MCF 10A (cell line): ENCODE results near the gene SEMA3D. TPM values are rescaled to one million over a fixed set of nuclear protein-coding genes. Genes with fewer than 3 reads are reported as not detected.

Experiments used
- BruUV-seq: library from RNA; stranded (reverse); fragments of 400-500 nt; replicated peaks from 2 replicates; lab custom pipeline; 2021; lab: Mats Ljungman, UMichigan
- CTCF ChIA-PET: fragments of 300-600 bp; sonication (Branson Sonifier 250); formaldehyde crosslinking; extraction: SDS; loops from one replicate; lab custom pipeline; 2021; ENCODE audit warnings: antibody characterized with exemption, inconsistent platforms; lab: Yijun Ruan, JAX
- POLR2A ChIA-PET: fragments of 300-600, 350-650 bp; sonication (Branson Sonifier 250); formaldehyde crosslinking; extraction: SDS; loops from one replicate; lab custom pipeline; 2020; ENCODE audit warnings: antibody characterized with exemption, inconsistent platforms; lab: Yijun Ruan, JAX
- DNase-seq: peaks from one replicate; pipeline ENCODE4 v3.0.0-alpha.2; 2018; ENCODE audit not compliant: unreplicated experiment
- H3K27ac Mint-ChIP-seq: one replicate; pipeline ENCODE4 v1.8.0; 2022; ENCODE audit warnings: mild to moderate bottlenecking, low read depth, mixed read lengths; ENCODE audit not compliant: unreplicated experiment
- H3K27me3 Mint-ChIP-seq: one replicate; pipeline ENCODE4 v1.8.0; 2022; ENCODE audit warnings: mixed read lengths; ENCODE audit not compliant: insufficient read depth, unreplicated experiment
- H3K36me3 Mint-ChIP-seq: one replicate; pipeline ENCODE4 v1.8.0; 2022; ENCODE audit warnings: mild to moderate bottlenecking, moderate library complexity, mixed read lengths; ENCODE audit not compliant: insufficient read depth, unreplicated experiment
- H3K4me1 Mint-ChIP-seq: one replicate; pipeline ENCODE4 v1.8.0; 2022; ENCODE audit warnings: mixed read lengths; ENCODE audit not compliant: insufficient read depth, unreplicated experiment
- H3K4me3 Mint-ChIP-seq: one replicate; pipeline ENCODE4 v1.8.0; 2022; ENCODE audit warnings: mild to moderate bottlenecking, moderate library complexity, mixed read lengths; ENCODE audit not compliant: unreplicated experiment
- H3K9me3 Mint-ChIP-seq: one replicate; pipeline ENCODE4 v1.8.0; 2022; ENCODE audit warnings: mixed read lengths; ENCODE audit not compliant: unreplicated experiment
- CTCF ChIP-seq: fragments of 200-600 bp; IDR thresholded peaks from one replicate; pipeline ENCODE4 v1.8.0; 2022; ENCODE audit warnings: antibody characterized with exemption, mild to moderate bottlenecking; ENCODE audit not compliant: unreplicated experiment
- intact Hi-C: fragments of 100-400 bp; cut with micrococcal nuclease; formaldehyde crosslinking; loops from 2 replicates; pipeline ENCODE4 v1.14.1; 2022
- total RNA-seq: library from RNA; stranded (reverse); gene quantifications from 2 replicates; pipeline ENCODE4 v1.2.3, GENCODE V29; 2022

Gene SEMA3D
- total RNA-seq, 1 experiment from 2014 or later, result not detected

DNA sequence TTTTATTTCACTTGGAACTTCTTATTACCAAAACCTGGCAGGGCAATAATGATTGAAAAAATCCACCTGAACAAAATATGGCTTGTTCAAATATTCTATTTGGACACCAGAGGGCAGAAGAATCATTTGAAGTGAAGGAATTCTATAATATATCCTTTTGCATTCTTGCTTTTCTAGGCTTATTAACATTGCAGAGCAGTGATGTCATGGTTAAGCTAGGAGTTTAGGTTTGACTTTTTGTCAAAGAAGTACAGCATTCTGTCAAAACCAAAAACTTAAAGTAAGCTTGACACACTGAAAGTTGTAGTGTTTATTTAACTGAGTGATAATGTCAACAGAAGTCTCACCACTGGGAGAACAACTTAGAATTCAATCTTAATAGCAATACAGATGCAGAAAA is 156.0 kb downstream of the SEMA3D start:
- Mint-ChIP-seq H3K4me1 (peaks cover 6% of the 10 kb centered on the region), H3K27ac (no peak overlapping the region), H3K9me3 (no peaks in the 10 kb centered on the region), H3K27me3 (peaks cover 50% of the 10 kb centered on the region), H3K4me3 (no peak overlapping the region), H3K36me3 (no peaks in the 10 kb centered on the region)
- no TSS peak for BruUV-seq
- ChIA-PET CTCF (interaction anchor here (0.5 to 13.5 kb wide), 12 partner anchors 10 to 1502 kb away, joined by 3 to 324 read pairs (median 3); no protein-coding TSS in a partner anchor), POLR2A (no interaction called here)
- intact Hi-C loops, result loop anchor here (1.0 to 2.0 kb wide), 2 partner anchors 800 to 820 kb away; no protein-coding TSS in a partner anchor
- peak; percentile 39 for TF ChIP-seq CTCF
- peak; percentile 35 for DNase-seq

DNA sequence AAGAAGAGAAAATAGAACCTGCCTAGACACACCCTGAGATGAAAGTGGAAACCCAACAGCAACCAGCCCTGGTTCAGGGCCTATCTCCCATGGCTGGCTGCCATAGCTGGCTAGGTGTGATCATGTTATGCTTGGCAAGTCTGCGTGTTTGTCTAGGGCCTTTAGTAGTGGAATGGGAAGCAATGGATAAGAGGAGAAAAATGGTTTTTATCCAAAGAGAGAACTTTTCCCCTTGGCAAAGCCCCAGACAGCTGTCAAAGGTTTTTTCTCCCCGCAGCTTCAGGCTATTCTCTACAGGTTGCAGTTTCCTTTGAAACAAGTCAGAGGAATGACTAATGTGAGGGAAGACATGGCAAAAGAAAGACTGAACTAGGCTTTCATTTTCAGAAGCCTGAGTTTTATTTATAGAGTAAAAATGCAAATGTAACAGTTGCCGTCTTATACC is 161.5 kb downstream of the SEMA3D start:
- no peak for TF ChIP-seq CTCF
- peaks cover 21% of the 10 kb centered on the region for H3K4me1 Mint-ChIP-seq
- CTCF ChIA-PET, result interaction anchor here (0.7 to 13.5 kb wide), 16 partner anchors 11 to 1102 kb away, joined by 3 to 324 read pairs (median 4); partner anchors contain the start of gene SEMA3A
- H3K27ac Mint-ChIP-seq, result peak overlapping the region; percentile 35
- no peaks in the 10 kb centered on the region for H3K9me3 Mint-ChIP-seq
- H3K36me3 Mint-ChIP-seq, result no peaks in the 10 kb centered on the region
- intact Hi-C loops, result no loop called here
- H3K27me3 Mint-ChIP-seq, result no peaks in the 10 kb centered on the region
- peak overlapping the region; percentile 38 for H3K4me3 Mint-ChIP-seq
- POLR2A ChIA-PET, result interaction anchor here (0.5 to 1.4 kb wide), 4 partner anchors 29 to 1090 kb away, joined by 3 to 4 read pairs (median 3); no protein-coding TSS in a partner anchor
- peak; percentile 86 for DNase-seq
- no TSS peak for BruUV-seq

GRCh38 chr7:85023916-85024315 is 162.9 kb downstream of the SEMA3D start:
- Mint-ChIP-seq H3K36me3 (no peaks in the 10 kb centered on the region), H3K4me3 (no peak overlapping the region), H3K4me1 (peaks cover 21% of the 10 kb centered on the region), H3K9me3 (no peaks in the 10 kb centered on the region), H3K27ac (no peak overlapping the region), H3K27me3 (no peaks in the 10 kb centered on the region)
- intact Hi-C loops, result loop anchor here (1.0 to 2.0 kb wide), 5 partner anchors 409 to 1088 kb away; partner anchors contain the start of gene SEMA3A
- CTCF ChIA-PET, result interaction anchor here (0.7 to 13.5 kb wide), 12 partner anchors 9 to 1207 kb away, joined by 3 to 324 read pairs (median 4); partner anchors contain the start of gene SEMA3A
- no TSS peak for BruUV-seq
- no peak for DNase-seq
- no peak for TF ChIP-seq CTCF
- POLR2A ChIA-PET, result interaction anchor here (1.0 kb wide), 1 partner anchor 829 kb away, joined by 3 read pairs; the partner anchor contains the start of gene SEMA3A

GRCh38 chr7:85023066-85023712 is 163.7 kb downstream of the SEMA3D start:
- no peak overlapping the region for H3K27ac Mint-ChIP-seq
- H3K9me3 Mint-ChIP-seq, result no peaks in the 10 kb centered on the region
- DNase-seq, result peak; percentile 71
- peak; percentile 54 for TF ChIP-seq CTCF
- H3K27me3 Mint-ChIP-seq, result no peaks in the 10 kb centered on the region
- ChIA-PET POLR2A (interaction anchor here (0.7 kb wide), 1 partner anchor 353 kb away, joined by 4 read pairs; no protein-coding TSS in a partner anchor), CTCF (interaction anchor here (0.6 to 13.5 kb wide), 16 partner anchors 19 to 1129 kb away, joined by 3 to 324 read pairs (median 4); partner anchors contain the start of gene SEMA3A)
- BruUV-seq, result no TSS peak
- no peak overlapping the region for H3K4me3 Mint-ChIP-seq
- intact Hi-C loops, result loop anchor here (1.0 to 2.0 kb wide), 5 partner anchors 408 to 1087 kb away; partner anchors contain the start of gene SEMA3A
- peaks cover 21% of the 10 kb centered on the region for H3K4me1 Mint-ChIP-seq
- H3K36me3 Mint-ChIP-seq, result no peaks in the 10 kb centered on the region
